ENCODE measurements around the gene SDHA.

- TF ChIP-seq CTCF (IDR thresholded peaks at IDR 0.05) (no peak), EZH2 (IDR thresholded peaks at IDR 0.05; ENCODE audit: borderline replicate concordance, insufficient read depth, low read depth, low read length, poor library complexity, severe bottlenecking) (no peak)
These were observed 84.8 kb downstream of the SDHA start for GRCh38 chr5:302966-303365.

Measured in B cell (primary cell).